Cardiac muscle cell (in vitro differentiated cells and primary cell): ENCODE data around the gene CDH1. TPM values are rescaled to one million over a fixed set of nuclear protein-coding genes. Genes with fewer than 3 reads are reported as not detected.

Experiments
- DNase-seq, 2 donors: peaks; one replicate each; pipeline versions ENCODE4 v3.0.0 to v3.0.0-alpha.2; 2010 to 2017; ENCODE audit warnings: low read depth in 1 of 2, low spot score in 1 of 2
- H3K27ac ChIP-seq: fragments of 200-600 bp; sonication (generic); 2 replicates; pipeline ENCODE4 v1.5.1; 2016
- H3K27me3 ChIP-seq: fragments of 200-600 bp; sonication (generic); 2 replicates; pipeline ENCODE4 v1.6.0; 2016; ENCODE audit warnings: control low read depth
- H3K36me3 ChIP-seq: fragments of 200-600 bp; sonication (generic); 2 replicates; pipeline ENCODE4 v1.5.1; 2016; ENCODE audit warnings: control low read depth
- H3K4me1 ChIP-seq: fragments of 200-600 bp; sonication (generic); 2 replicates; pipeline ENCODE4 v1.8.1; 2017; ENCODE audit warnings: low read depth, mild to moderate bottlenecking, mixed run types
- H3K4me3 ChIP-seq: fragments of 200-600 bp; sonication (generic); 2 replicates; pipeline ENCODE4 v1.5.1; 2016; ENCODE audit warnings: mild to moderate bottlenecking
- H3K9me3 ChIP-seq: fragments of 200-600 bp; sonication (generic); 2 replicates; pipeline ENCODE4 v1.5.1; 2017; ENCODE audit warnings: low read depth, mild to moderate bottlenecking, control low read depth
- CTCF ChIP-seq: IDR thresholded peaks from 2 replicates; pipeline ENCODE4 v1.5.1; 2012; ENCODE audit warnings: low read depth, mild to moderate bottlenecking, low read length
- polyA plus RNA-seq: library from polyadenylated mRNA; unstranded; fragments of >200 nt; fragmentation: Nextera tagmentation; extraction: Ambion mirVana; gene quantifications from 2 replicates; pipeline ENCODE4 v1.2.1, GENCODE V29; 2016
- total RNA-seq: library from RNA; depleted of rRNA; stranded (reverse); fragments of >200 nt; gene quantifications from 2 replicates; pipeline ENCODE4 v1.2.3, GENCODE V29; 2016

The CDH1 gene
- total and polyA plus RNA-seq, 2 experiments from 2014 or later: 0.09 to 1.4 TPM

- H3K27ac ChIP-seq: no peak overlapping the region
These were observed 69.3 kb downstream of the CDH1 start for GRCh38 chr16:68806422-68806821.

GRCh38 chr16:68806981-68807380 lies 69.9 kb downstream of the CDH1 start:
- no peak for TF ChIP-seq CTCF
- DNase-seq: no peak
- Histone ChIP-seq H3K27me3 (no peaks in the 10 kb centered on the region), H3K9me3 (no peaks in the 10 kb centered on the region), H3K4me1 (no peaks in the 10 kb centered on the region), H3K27ac (no peak overlapping the region), H3K36me3 (no peaks in the 10 kb centered on the region), H3K4me3 (no peak overlapping the region)

More at GRCh38 chr16:68806422-68806821, 69.3 kb downstream of the CDH1 start:
- Histone ChIP-seq H3K4me3 (no peak overlapping the region), H3K36me3 (no peaks in the 10 kb centered on the region), H3K4me1 (no peaks in the 10 kb centered on the region), H3K9me3 (no peaks in the 10 kb centered on the region), H3K27me3 (no peaks in the 10 kb centered on the region)
- TF ChIP-seq CTCF: no peak
- DNase-seq: no peak

- no peaks in the 10 kb centered on the region for H3K27me3 ChIP-seq
- no peak overlapping the region for H3K4me3 ChIP-seq
- H3K36me3 ChIP-seq: no peaks in the 10 kb centered on the region
- TF ChIP-seq CTCF: no peak
- no peaks in the 10 kb centered on the region for H3K9me3 ChIP-seq
- no peak overlapping the region for H3K27ac ChIP-seq
- H3K4me1 ChIP-seq: no peaks in the 10 kb centered on the region
- no peak for DNase-seq
These were observed 77.4 kb downstream of the CDH1 start for GRCh38 chr16:68814516-68814915.

- no peak overlapping the region for H3K27ac ChIP-seq
- no peaks in the 10 kb centered on the region for H3K27me3 ChIP-seq
- H3K36me3 ChIP-seq: no peaks in the 10 kb centered on the region
- TF ChIP-seq CTCF: no peak
- peak in 1 of 2 donors; percentile 87 for DNase-seq
- H3K4me3 ChIP-seq: no peak overlapping the region
- H3K4me1 ChIP-seq: no peaks in the 10 kb centered on the region
- no peaks in the 10 kb centered on the region for H3K9me3 ChIP-seq
These were observed 86.5 kb downstream of the CDH1 start for GRCh38 chr16:68823401-68824135.

GRCh38 chr16:68825427-68825826 lies 88.3 kb downstream of the CDH1 start:
- Histone ChIP-seq H3K36me3 (no peaks in the 10 kb centered on the region), H3K9me3 (no peaks in the 10 kb centered on the region), H3K27ac (no peak overlapping the region), H3K4me1 (no peaks in the 10 kb centered on the region), H3K4me3 (no peak overlapping the region), H3K27me3 (no peaks in the 10 kb centered on the region)
- DNase-seq: no peak
- TF ChIP-seq CTCF: no peak

- Histone ChIP-seq H3K4me1 (no peaks in the 10 kb centered on the region), H3K27ac (no peak overlapping the region), H3K4me3 (no peak overlapping the region), H3K27me3 (no peaks in the 10 kb centered on the region), H3K9me3 (no peaks in the 10 kb centered on the region), H3K36me3 (no peaks in the 10 kb centered on the region)
- no peak for TF ChIP-seq CTCF
- no peak for DNase-seq
These were observed 89.6 kb downstream of the CDH1 start for GRCh38 chr16:68826652-68827051.
